HG03439 (cell line): ENCODE measurements around the gene KDM6A.

Source experiments
- ATAC-seq: cut with Tn5 transposase; IDR thresholded peaks from one replicate; pipeline ENCODE4 v1.9.1; 2021; ENCODE audit warnings: mild to moderate bottlenecking, moderate library complexity; ENCODE audit not compliant: unreplicated experiment

KDM6A gene

DNA sequence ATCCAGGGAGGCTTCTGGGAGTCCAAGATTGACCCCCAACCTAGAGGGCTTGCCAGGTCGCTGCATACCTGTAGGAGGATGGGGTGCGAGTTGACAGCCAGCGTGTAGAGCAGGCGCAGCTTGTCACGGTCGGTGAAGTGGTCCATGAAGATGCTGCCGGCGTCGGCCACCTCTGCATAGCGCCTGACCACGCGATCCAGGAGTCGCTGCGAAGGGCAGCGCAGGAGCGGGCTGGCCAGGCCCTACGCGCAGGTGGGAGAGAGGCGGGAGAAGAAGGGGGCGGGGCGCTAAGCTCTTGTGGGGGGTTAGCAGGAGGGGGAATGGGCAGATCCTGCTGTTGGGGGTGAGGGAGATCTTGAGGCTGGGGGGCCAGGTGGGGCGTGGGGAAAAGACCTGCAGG, 284.7 kb downstream of the KDM6A start:
- no peak for ATAC-seq
